COLO829 (cell line): ENCODE measurements around the gene GALNT16.

Source experiments
- DNase-seq: peaks from one replicate; pipeline ENCODE4 v3.0.0; 2012; ENCODE audit warnings: low spot score

GALNT16 gene

DNA sequence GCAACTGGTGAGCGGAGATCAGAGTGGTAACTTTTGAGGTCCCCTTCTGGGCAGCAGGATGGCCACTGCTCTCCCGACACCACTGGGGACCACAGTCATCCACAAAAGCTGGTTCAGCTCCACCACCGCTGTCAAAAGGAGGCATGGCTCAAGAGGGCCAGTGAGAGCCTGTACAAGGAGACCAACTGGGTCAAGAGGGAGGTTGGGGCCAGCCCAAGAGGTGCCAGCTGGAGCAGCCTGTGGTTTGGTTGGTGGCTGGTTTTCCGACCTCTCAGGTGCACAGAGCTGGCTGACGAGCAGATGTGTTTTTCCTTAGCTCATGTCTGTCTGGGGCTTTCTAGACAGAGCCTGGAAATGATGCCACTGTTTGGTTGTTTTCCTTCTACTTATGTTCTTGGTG, 78.0 kb downstream of the GALNT16 start:
- DNase-seq, result no peak

DNA sequence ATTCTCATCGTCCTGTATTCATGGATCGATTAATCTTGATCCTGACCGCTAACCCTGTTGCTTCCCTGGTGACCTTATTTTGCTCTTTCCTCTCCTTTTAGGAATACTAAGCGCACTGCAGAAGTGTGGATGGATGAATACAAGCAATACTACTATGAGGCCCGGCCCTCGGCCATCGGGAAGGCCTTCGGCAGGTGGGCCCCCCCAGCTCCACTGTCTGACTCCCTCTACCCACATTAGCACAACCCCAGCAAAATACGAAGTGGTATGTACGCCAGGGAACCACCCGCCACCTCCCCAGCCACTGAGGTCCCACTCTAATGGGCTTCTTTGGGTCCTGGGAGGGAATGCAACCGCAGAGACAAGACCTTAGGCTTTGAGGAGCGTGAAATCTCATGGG, 79.5 kb downstream of the GALNT16 start:
- DNase-seq, result no peak

- no peak for DNase-seq
Observed at GRCh38 chr14:69342928-69343525, 83.1 kb downstream of the GALNT16 start.

- no peak for DNase-seq
Observed at GRCh38 chr14:69344171-69344570, 84.2 kb downstream of the GALNT16 start.

DNA sequence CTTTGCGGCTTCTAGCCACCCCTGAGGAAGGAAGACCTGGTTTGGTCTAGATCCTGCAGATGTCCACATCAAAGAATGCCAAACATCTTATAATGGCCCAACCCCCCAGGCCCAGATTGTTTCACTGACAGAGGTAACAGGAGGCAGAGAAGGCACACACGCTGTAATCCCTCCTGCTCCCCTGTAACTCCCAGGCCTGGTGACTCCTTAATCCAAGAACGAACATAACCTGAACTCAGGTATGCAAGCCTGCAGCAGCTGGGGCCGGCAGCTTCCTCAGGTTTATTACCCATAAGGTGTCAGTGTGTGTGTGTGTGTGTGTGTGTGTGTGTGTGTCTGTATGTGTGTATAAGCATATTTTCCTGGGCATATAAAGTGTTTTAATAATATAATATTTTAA, 85.4 kb downstream of the GALNT16 start:
- DNase-seq, result no peak

DNA sequence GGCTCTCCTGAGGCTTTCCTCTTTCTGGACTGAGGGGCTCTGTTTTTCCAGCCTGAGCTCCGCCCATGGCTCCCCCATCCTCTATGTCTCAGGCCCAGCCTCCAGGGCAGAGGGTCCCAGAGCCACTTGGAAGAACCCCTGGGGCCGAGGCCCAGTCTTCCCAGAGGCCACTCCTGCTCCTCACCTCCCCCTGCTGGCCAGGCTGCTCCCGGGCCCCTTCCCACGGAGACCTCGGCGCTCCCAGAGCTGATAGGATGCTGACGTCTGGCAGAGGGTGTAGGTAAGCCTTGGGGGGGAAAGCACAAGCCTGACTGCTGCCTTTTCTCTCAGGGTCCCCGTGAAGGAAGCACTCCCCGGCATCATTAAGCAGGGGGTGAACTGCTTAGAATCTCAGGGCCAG, 86.8 kb downstream of the GALNT16 start:
- DNase-seq, result no peak

DNA sequence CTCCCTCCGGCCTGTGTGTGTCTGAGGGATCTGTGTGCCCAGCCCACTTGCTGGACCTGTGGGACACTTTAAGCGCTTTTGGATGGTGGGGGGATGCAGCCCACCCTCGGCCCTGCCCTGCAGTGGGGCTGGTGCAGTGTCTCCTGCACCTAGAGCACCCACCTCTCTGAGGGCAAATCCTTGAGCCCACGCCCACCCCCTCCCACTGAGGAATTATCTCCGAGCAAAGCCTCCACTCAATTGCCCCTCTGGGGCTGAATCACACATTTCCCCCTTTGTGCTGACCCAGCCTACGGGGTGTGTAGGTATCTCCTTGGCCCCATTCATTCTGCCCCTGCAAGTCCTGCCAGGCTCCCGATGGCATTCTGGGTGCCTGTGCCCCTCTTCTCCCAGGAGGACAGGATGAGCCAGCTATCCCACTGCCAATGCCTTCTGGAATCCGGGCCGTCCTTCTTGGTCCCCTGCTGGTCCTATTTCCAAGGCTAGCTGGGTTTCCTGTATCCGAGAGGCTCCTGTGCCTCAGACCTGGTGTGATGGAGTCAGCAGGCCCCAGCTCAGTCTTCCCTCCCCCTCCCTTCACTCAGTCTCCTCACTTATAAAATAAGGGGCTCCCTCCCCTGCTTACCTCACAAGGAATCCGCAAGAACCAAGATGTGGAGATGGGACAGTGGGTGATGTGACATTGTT, 89.3 kb downstream of the GALNT16 start:
- no peak for DNase-seq

GRCh38 chr14:69350892-69351291, 90.9 kb downstream of the GALNT16 start:
- no peak for DNase-seq

DNA sequence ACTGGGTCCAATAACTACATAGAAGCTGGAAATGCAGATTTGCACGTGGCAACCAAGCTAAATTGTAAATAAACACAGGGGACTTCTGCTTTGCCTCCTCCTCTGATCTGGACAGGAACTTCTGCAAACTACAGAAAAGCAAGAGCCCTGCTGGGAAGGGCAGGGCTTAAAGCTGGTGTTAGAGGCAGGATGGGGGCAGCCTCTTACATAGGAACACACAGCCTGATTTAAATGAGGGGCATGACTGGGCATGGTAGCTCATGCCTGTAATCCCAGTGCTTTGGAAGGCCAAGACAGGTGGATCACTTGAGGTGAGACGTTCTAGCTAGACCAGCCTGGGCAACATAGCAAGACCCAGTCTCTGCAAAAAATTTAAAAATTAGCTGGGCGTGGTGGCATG, 91.4 kb downstream of the GALNT16 start:
- DNase-seq, result no peak

- no peak for DNase-seq
Observed at GRCh38 chr14:69351911-69352310, 92.0 kb downstream of the GALNT16 start.

DNA sequence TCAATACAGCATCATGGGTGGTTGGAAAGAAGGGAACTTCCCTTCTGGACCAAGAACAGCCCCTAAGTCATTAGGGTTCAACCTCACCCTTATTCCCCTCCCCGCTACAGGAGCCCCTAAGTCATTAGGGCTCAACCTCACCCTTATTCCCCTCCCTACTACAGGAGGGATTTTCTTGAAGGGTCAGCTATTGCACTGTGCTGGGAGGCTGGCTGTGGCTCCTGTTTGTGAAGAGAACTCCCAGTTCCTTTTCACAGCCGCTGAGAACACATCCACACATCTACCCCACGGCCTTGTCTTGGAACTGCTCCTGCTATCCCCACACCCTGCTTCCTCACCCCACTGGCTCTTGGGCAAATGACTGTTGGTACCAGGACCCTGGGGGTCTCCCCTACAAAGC, 93.2 kb downstream of the GALNT16 start:
- no peak for DNase-seq

DNA sequence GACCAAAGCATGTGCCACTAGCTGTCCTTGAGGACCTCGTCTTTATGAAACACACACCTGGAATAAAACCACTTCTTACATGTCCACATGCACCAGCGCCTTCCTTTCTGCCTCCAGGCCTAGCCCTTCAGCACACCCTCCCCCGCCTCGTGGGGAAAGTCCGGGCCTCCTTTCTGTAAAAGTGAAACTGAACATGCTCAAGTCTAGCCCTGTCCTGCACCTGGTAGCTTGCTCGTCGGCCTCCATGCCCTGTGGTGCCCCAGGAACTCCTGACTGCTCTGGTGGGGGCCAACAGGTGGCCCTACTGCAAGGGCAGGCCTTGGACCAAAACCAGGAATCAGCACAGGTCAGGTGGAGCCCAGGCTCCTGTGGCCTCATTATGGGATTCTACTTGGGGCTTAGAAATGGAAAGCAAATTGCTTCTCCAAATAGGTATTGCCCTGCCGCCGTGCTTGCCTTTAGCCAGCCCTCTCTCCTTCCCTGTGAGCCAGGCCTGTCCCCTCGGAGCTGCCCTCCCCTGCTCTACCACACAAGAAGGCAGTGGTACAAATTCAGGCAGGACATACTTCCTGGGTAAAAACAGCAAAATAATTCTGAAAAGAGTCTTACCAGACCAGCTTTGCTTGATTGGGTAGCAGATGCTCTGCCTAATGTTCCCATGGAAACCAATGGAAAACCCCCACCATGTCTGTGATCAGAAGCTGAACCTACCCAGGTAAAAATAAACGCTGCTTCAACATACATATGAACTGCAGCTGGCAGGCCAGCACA, 94.6 kb downstream of the GALNT16 start:
- DNase-seq, result no peak

- DNase-seq, result no peak
Observed at GRCh38 chr14:69355154-69355597, 95.2 kb downstream of the GALNT16 start.

GRCh38 chr14:69355607-69356281, 95.8 kb downstream of the GALNT16 start:
- no peak for DNase-seq

DNA sequence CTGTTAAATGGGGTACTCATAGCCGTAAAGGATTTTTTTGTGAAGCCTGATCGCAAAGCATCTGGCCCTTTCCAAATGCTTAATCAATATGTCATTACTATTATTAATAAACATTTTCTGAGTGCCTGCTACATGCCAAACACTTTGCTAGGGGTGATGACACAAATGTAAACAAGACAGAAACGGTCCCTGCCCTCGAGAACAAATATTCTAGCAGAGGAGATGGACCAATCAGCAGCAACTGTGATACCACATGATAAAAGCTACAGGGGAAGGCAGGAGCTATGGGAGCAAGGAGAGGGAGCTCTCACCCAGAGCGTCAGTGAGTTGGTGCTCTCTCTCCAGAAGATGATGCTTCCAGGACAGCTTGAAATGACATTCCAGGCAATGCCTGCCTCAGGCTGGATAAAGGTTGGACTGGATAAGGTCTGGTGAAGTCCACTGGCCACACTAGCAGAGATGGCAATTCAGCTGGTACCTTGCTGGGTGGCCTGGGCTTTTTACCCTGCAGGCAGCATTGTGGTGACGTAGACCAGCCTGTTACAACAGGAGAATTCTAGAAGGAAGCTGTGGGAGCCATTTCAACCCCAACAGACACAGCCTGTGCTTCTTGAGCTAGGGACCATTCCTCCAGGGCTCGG, 97.1 kb downstream of the GALNT16 start:
- no peak for DNase-seq

GRCh38 chr14:69357544-69358200, 97.7 kb downstream of the GALNT16 start:
- no peak for DNase-seq

DNA sequence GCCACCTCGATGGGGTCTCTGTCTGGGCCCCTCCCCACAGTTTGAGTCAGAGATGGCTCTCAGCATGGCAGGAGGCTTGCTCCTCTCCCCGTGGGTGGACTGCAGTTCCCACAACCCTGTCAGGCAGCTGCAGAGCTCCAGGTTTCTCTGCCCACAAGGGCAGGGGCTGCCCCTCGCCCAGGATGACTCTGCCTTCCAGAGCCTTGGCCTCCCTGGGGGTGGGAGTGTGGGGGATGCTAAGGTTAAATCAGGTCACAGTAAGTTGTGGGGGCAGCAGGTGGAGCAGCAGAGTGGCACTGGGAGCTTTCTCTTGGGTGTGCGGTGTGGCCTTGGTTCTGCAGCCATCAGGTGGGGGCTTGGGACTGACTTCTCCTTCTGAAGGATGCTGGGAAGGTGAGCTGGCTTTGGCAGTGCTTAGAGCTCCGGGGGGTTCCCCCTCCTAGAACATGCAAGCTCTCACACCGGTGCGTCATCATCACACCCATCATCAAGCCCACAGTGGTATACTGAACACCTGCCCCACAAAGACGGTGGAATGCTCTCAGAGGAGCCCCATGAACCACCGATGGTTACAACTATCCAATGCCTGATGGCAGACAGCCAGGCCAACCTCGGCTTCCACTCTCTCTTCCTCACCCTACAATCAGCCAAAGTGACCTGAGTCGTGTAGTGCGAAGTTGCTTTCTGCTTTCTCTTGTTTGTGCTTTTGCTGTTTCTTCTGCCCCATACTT, 98.4 kb downstream of the GALNT16 start:
- DNase-seq, result no peak

DNA sequence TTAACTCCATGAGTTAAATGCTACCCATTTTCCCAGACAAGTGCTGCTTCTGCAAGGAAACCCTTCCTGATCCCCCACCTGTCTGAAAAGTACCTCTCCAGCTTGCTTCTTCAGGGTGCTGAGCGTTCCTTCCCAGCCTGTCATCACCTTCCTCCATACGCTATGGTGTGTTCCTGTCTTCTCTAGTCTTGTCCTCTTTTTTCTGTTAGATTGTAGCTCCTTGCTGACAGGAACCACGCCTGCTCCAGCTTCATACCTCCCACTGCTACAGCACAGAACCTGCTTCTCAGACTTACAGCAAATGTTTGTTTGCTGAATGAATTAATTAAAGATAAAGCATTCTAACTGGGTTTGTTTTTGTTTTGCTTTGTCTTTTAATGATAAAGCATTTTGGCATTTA, 99.0 kb downstream of the GALNT16 start:
- DNase-seq, result no peak

- no peak for DNase-seq
Observed at GRCh38 chr14:69360438-69361108, 100.6 kb downstream of the GALNT16 start.

- DNase-seq, result no peak
Observed at GRCh38 chr14:69363055-69363454, 103.1 kb downstream of the GALNT16 start.
